Measurements from ENCODE around the gene ZNF335.

DNA sequence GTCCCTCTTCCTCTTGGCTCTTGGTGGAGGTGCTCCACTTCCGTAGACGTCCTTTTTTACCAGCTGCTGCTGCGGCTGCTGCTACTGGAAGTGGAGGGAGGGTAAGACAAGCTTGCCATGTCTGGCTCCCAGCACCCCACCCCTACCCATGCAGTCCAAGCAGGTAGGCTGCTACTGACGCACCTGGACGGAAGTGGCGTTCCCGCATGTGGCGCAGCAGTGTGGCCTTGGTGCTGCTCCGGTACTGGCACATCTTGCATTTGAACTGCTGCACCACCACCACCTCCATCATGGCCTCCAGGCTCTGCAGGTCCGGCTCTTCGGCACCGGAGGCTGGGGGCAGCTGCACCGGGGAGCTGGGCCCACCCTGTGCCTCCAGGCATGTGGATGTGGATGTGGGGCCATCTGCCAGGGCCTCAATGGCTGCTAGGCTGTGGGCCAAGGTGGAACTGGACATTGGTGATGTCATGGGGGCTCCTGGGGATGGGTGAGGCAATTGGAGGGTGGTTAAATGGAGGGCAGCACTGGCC lies 4.4 kb downstream of the ZNF335 start:
- TF ChIP-seq, protein P1, sequence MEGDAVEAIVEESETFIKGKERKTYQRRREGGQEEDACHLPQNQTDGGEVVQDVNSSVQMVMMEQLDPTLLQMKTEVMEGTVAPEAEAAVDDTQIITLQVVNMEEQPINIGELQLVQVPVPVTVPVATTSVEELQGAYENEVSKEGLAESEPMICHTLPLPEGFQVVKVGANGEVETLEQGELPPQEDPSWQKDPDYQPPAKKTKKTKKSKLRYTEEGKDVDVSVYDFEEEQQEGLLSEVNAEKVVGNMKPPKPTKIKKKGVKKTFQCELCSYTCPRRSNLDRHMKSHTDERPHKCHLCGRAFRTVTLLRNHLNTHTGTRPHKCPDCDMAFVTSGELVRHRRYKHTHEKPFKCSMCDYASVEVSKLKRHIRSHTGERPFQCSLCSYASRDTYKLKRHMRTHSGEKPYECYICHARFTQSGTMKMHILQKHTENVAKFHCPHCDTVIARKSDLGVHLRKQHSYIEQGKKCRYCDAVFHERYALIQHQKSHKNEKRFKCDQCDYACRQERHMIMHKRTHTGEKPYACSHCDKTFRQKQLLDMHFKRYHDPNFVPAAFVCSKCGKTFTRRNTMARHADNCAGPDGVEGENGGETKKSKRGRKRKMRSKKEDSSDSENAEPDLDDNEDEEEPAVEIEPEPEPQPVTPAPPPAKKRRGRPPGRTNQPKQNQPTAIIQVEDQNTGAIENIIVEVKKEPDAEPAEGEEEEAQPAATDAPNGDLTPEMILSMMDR (IDR thresholded peaks at IDR 0.05) = no peak
- TF ChIP-seq POLR2A (IDR thresholded peaks at IDR 0.05; ENCODE audit: low read depth) = no peak
- no peak for TF ChIP-seq EP300 (IDR thresholded peaks at IDR 0.05)
